GM11168 (cell line): Measurements from ENCODE around the gene DNPH1.

Experiments
- in situ Hi-C: fragments of 300-500 bp; cut with MboI; formaldehyde crosslinking; loops from one replicate; pipeline ENCODE4 v1.12.0; 2022; ENCODE audit warnings: low sequenced_read_pairs; ENCODE audit not compliant: unreplicated experiment

DNPH1 gene

GRCh38 chr6:43247114-43247999 lies 18.1 kb upstream of the DNPH1 start:
- in situ Hi-C loops: no loop called here

DNA sequence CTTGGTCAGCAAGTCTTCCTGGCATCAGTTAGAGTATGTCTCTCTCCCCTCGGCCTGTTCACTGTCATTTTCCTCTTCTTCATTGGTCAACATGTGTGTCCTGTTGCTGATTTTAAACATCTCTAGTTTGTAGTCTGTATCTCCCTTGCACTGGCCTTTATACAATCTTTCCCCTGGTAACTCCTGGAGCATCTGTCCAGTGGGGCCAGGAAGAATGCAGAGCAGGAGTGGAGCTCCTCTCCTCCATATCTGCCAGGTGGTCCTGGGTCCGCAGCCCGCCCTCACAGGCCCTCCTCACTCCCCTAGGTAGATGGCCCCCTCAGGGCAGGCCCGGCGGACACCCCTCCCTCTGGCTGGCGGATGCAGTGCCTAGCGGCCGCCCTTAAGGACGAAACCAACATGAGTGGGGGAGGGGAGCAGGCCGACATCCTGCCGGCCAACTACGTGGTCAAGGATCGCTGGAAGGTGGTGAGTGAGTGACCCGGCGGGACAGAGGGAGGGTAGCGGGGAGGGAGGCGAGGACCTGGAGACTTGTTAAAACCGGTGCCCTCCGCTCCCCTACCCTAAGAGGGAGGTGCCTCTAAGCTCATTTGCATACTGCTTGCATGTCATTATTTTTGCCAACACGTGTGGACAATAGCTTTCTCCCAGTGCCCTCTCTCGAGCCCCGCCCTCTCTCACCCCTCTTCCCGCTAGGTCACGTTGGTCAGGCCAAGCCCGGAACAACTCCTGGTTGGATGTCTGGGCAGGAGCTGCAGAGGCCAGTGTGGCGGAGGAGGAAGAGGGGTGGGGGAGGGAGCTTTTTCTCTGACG lies 17.2 kb upstream of the DNPH1 start:
- in situ Hi-C loops: no loop called here

GRCh38 chr6:43243664-43244321 lies 14.5 kb upstream of the DNPH1 start:
- in situ Hi-C loops: no loop called here

DNA sequence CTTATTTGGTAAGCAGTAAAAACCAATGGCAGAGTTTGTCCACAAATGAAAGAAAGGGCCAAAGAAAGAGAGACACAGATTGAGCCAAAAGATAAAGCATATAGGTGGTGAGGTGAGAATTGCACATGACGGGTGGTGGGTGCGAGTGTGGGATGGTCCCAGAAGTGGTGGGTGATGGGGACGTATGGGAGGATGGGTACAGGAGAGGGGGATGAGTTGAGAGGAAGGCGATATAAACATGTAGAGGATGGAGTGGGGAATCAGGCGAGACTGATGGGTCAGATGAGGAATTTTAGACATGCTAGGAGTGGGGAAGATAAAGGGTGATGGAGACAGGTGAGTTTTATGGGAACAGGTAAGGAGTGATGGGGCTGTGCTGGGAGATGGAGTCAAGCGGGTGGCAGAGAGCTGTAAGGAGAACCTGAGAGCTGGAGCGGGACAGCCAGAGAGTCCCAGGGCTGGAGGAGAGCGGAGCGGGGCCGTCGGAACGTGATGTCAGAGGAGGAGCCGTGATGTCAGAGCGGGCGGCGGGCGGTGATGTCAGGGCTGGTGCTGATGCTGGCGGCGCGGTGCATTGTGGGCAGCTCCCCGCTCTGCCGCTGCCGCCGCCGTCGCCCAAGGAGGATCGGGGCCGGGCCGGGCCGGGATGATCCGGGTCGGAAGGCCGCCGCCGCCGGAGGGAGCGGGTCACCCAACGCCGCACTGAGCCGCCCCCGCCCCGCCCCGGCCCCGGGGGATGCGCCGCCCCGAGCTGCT lies 13.8 kb upstream of the DNPH1 start, which contains the start of gene TTBK1:
TTBK1 (plus strand) TSS at position 574 of the 756 bp plus-strand sequence. CDS start 3,180 bp downstream, outside the sequence.
- in situ Hi-C loops: no loop called here

GRCh38 chr6:43241446-43241845 lies 12.2 kb upstream of the DNPH1 start:
- in situ Hi-C loops: no loop called here

DNA sequence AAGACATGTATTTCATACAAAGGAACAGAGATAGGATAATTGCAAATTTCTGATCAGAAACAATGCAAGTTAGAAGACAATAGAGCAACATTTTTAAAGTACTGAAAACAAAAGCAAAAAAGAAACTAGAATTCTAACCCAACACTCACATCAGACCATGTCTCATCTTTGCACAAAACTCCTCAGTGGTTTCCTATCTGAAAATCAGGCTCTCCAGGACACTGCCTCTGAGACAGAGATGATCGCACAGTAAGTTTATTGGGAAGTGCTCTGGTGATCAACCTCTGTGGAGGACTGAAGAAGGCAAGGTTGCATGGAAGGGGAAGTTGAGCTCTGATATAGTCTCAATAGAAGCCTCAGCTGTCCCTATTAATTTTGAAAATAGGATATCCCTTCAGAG lies 11.7 kb upstream of the DNPH1 start:
- in situ Hi-C loops: no loop called here

GRCh38 chr6:43239054-43239453 lies 9.8 kb upstream of the DNPH1 start:
- in situ Hi-C loops: no loop called here

- in situ Hi-C loops: no loop called here
Measured at GRCh38 chr6:43235841-43236240, 6.6 kb upstream of the DNPH1 start.

GRCh38 chr6:43231735-43232450 lies 2.6 kb upstream of the DNPH1 start:
- in situ Hi-C loops: no loop called here

GRCh38 chr6:43231053-43231452 lies 1.8 kb upstream of the DNPH1 start:
- in situ Hi-C loops: no loop called here

DNA sequence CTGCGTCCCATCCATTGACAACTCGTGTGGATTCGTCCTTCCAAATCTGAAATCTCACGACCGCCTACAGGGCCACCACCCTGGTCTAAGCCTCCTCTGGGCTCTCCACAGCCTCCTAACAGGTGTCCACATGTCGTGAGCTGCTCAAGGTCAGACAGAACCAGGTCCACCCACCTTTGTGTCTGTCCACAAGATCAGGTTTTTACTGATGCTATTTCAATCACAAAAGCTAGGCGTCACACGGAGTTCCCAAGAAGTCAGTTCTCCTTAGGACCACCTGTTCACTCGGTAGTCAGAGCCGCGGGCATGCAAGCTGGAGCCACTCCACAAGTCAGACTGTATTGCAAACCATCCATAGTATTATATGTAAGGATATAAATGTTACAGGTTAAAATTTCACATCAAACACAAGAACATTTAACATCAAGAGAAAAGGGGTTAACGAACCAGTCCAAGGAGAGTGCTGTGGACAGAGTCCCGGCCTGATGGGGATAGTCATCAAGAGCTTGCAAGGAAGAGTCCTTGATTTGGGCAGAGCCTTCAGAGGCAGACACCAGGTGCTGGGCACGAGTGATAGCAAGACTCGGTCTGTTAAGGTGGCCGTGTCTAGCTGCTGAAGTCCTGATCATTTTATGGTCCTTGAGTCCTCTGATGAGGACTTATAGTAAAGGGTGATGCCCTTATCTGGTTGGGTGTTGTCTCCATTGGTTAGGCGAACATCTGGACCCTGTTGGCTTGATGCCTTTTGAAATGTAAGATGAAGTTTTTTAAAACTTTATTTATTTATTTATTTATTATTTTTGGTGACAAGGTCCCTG lies 731 bp upstream of the DNPH1 start:
- in situ Hi-C loops: no loop called here

GRCh38 chr6:43226192-43226851 lies 3.0 kb downstream of the DNPH1 start:
- in situ Hi-C loops: no loop called here

- in situ Hi-C loops: no loop called here
Measured at GRCh38 chr6:43223175-43223574, 6.1 kb downstream of the DNPH1 start.

DNA sequence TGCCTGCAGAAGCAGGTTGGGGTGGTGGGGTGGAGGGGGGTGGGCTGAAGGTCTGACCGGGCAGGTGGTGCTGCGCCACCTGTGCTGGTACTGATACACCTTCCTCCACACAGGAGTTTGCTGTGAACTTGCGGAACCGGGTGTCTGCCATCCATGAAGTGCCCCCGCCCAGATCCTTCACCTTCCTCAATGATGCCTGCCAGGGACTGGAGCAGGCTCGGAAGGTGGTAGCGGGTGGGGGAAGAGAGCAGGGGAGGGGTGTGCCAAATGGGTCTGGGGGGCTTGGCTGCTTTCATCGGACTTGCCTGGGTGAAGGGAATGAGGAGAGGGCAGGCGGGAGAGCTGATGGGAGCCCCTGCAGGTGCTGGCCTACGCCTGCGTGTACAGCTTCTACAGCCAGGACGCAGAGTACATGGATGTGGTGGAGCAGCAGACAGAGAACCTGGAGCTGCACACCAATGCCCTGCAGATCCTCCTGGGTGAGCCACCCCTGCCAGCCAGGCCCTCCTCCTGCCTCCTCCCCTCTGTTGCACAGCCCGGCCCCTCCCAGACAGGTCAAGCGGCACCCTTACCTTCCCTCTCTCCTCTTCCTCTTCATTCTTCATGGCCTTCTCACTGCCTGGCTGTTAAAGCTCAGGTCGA lies 6.7 kb downstream of the DNPH1 start:
- in situ Hi-C loops: no loop called here

DNA sequence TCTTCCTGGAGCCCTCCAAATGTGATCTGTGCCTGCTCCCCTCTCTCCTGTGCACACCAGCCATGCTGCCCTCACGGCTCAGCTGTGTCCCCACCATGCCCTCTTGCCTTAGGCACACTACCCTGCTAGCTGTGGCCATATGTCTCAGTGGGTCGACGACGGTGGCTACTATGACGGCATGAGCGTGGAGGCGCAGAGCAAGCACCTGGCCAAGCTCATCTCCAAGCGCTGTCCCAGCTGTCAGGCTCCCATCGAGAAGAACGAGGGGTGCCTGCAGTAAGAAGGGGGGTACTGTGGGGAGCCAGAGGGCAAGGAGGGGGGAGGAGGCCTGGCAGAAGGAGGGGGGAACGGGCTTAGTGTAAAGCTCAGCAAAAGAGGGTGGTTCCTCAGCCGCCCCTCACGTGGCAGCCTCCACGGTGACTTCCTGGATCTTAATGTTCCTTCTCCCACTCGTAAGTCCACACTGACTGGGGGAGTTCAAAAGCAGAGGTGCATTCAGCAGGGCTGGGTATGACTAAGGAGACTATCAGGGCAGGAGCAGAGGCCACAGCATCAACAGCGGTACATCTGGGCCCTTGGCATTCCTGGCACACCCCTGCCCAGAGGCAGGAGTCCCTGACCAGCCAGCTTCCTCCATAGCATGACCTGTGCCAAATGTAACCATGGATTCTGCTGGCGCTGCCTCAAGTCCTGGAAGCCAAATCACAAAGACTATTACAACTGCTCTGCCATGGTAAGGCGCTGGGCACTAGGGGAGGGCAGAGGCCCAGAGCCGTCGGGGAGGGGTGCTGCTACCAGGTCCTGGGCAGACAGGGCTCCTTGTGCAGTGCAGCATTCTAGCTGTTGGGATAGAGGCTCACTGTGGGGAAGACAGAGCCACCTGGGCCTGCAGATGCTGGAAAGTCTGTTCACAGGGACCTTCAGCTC lies 8.0 kb downstream of the DNPH1 start:
- in situ Hi-C loops: no loop called here

DNA sequence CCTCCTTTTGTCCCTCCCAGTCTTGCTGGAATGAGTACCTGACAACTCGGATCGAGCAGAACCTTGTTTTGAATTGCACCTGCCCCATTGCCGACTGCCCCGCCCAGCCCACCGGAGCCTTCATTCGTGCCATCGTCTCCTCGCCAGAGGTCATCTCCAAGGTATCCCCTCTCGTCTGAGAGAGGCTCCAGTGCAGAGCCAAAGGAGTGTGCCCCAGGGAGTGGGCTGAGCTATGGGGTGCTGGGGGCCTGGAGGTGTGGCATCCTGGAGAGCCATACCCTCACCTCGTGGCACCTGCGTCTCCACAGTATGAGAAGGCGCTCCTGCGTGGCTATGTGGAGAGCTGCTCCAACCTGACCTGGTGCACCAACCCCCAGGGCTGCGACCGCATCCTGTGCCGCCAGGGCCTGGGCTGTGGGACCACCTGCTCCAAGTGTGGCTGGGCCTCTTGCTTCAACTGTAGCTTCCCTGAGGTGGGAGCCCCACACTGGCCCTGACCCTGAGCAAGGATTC lies 8.8 kb downstream of the DNPH1 start:
- in situ Hi-C loops: no loop called here
